NCI-H82 (cell line): ENCODE data around the gene PRKAG2.
"Not testable (repeated sequence)": the region's sequence is repeated elsewhere in the genome, so short reads cannot be mapped to it uniquely, and the experiment has no call there.

ENCODE experiments used
- DNase-seq: peaks from one replicate; lab custom pipeline; 2025; lab: John Stamatoyannopoulos, UW

PRKAG2 gene

GRCh38 chr7:151876899-151877777, at the start of gene PRKAG2:
Gene PRKAG2, minus strand, starts transcription at chr7:151877115. Its CDS starts 495 bp downstream, at chr7:151876620.
- peak; percentile 47 for DNase-seq

GRCh38 chr7:151926336-151926712, 49.4 kb upstream of the PRKAG2 start:
- no peak for DNase-seq

- DNase-seq = no peak
Observed at GRCh38 chr7:151925446-151926335, 48.8 kb upstream of the PRKAG2 start.

- no peak for DNase-seq
Observed at GRCh38 chr7:151924508-151924907, 47.6 kb upstream of the PRKAG2 start.

GRCh38 chr7:151924001-151924400, 47.1 kb upstream of the PRKAG2 start:
- no peak for DNase-seq

GRCh38 chr7:151923097-151923876, 46.4 kb upstream of the PRKAG2 start:
- no peak for DNase-seq

GRCh38 chr7:151921451-151921850, 44.5 kb upstream of the PRKAG2 start:
- no peak for DNase-seq

GRCh38 chr7:151920488-151920887, 43.6 kb upstream of the PRKAG2 start:
- DNase-seq = no peak

- DNase-seq = no peak
Observed at GRCh38 chr7:151919595-151919994, 42.7 kb upstream of the PRKAG2 start.

GRCh38 chr7:151918510-151918843, 41.6 kb upstream of the PRKAG2 start:
- no peak for DNase-seq

- no peak for DNase-seq
Observed at GRCh38 chr7:151917791-151918509, 41.0 kb upstream of the PRKAG2 start.

- no peak for DNase-seq
Observed at GRCh38 chr7:151914051-151914450, 37.1 kb upstream of the PRKAG2 start.

GRCh38 chr7:151910655-151911054, 33.7 kb upstream of the PRKAG2 start:
- DNase-seq = not testable (repeated sequence)

- not testable (repeated sequence) for DNase-seq
Observed at GRCh38 chr7:151907115-151907514, 30.2 kb upstream of the PRKAG2 start.

GRCh38 chr7:151905766-151906165, 28.9 kb upstream of the PRKAG2 start:
- DNase-seq = no peak

GRCh38 chr7:151905353-151905752, 28.4 kb upstream of the PRKAG2 start:
- no peak for DNase-seq

- no peak for DNase-seq
Observed at GRCh38 chr7:151904270-151904669, 27.4 kb upstream of the PRKAG2 start.

- DNase-seq = no peak
Observed at GRCh38 chr7:151903249-151904032, 26.5 kb upstream of the PRKAG2 start.

GRCh38 chr7:151902311-151902710, 25.4 kb upstream of the PRKAG2 start:
- no peak for DNase-seq

- DNase-seq = no peak
Observed at GRCh38 chr7:151901828-151902227, 24.9 kb upstream of the PRKAG2 start.
